ENCODE measurements around the gene TSPAN9. TPM values are rescaled to one million over a fixed set of nuclear protein-coding genes. Genes with fewer than 3 reads are reported as not detected.
A peak's percentile ranks its signal among the peaks of the same experiment; 100 is the strongest.

The TSPAN9 gene
- total RNA-seq, 1 donor from 2014 or later, result 7.8 TPM

- Histone ChIP-seq H3K9ac (no peak overlapping the region), H3K9me3 (ENCODE audit: low read depth) (no peaks in the 10 kb centered on the region), H3K4me2 (no peak overlapping the region), H3K27me3 (no peaks in the 10 kb centered on the region), H3K79me2 (ENCODE audit: low read depth) (no peaks in the 10 kb centered on the region), H4K20me1 (ENCODE audit: low read depth) (no peaks in the 10 kb centered on the region), H3K36me3 (no peaks in the 10 kb centered on the region), H3F3A (ENCODE audit: low read depth) (peaks cover 3% of the 10 kb centered on the region), H3K4me1 (peaks cover 10% of the 10 kb centered on the region), H3K27ac (no peak overlapping the region), H2AFZ (replicated peaks) (no peak overlapping the region), H3K4me3 (no peak overlapping the region)
- H3K9me3 Mint-ChIP-seq, result peaks cover 33% of the 10 kb centered on the region
- no peak overlapping the region for H3K4me3 Mint-ChIP-seq
- no peak for TF ChIP-seq EZH2phosphoT487 (IDR thresholded peaks at IDR 0.05)
- no peak for TF ChIP-seq CTCF (IDR thresholded peaks at IDR 0.05)
- TF ChIP-seq EZH2 (IDR thresholded peaks at IDR 0.05), result no peak
- H3K27ac Mint-ChIP-seq, result no peak overlapping the region
- H3K4me1 Mint-ChIP-seq, result peaks cover 20% of the 10 kb centered on the region
- H3K27me3 Mint-ChIP-seq (ENCODE audit: insufficient read depth, low read depth), result peaks cover 13% of the 10 kb centered on the region
- H3K36me3 Mint-ChIP-seq, result peaks cover 24% of the 10 kb centered on the region
- no peak for DNase-seq (ENCODE audit: low spot score)
Measured at GRCh38 chr12:3099146-3099545, 22.0 kb downstream of the TSPAN9 start.

GRCh38 chr12:3101309-3102024, 24.3 kb downstream of the TSPAN9 start:
- H3K36me3 Mint-ChIP-seq, result peaks cover 20% of the 10 kb centered on the region
- no peak overlapping the region for H3K4me2 ChIP-seq

GRCh38 chr12:3102771-3103410, 25.7 kb downstream of the TSPAN9 start:
- Histone ChIP-seq H3F3A (ENCODE audit: low read depth) (peaks cover 30% of the 10 kb centered on the region), H3K4me2 (no peak overlapping the region), H3K4me1 (peaks cover 29% of the 10 kb centered on the region), H3K27me3 (no peaks in the 10 kb centered on the region), H4K20me1 (ENCODE audit: low read depth) (no peaks in the 10 kb centered on the region), H3K9me3 (ENCODE audit: low read depth) (no peaks in the 10 kb centered on the region), H3K27ac (no peak overlapping the region), H3K4me3 (no peak overlapping the region), H3K9ac (no peak overlapping the region), H2AFZ (replicated peaks) (no peak overlapping the region), H3K79me2 (ENCODE audit: low read depth) (no peaks in the 10 kb centered on the region), H3K36me3 (no peaks in the 10 kb centered on the region)
- Mint-ChIP-seq H3K36me3 (peaks cover 12% of the 10 kb centered on the region), H3K27ac (peak overlapping the region; percentile 3), H3K4me3 (no peak overlapping the region), H3K27me3 (ENCODE audit: insufficient read depth, low read depth) (peaks cover 16% of the 10 kb centered on the region), H3K9me3 (peaks cover 19% of the 10 kb centered on the region), H3K4me1 (peaks cover 47% of the 10 kb centered on the region)
- DNase-seq (ENCODE audit: low spot score), result no peak
- TF ChIP-seq EZH2phosphoT487 (IDR thresholded peaks at IDR 0.05), result no peak
- no peak for TF ChIP-seq EZH2 (IDR thresholded peaks at IDR 0.05)
- no peak for TF ChIP-seq CTCF (IDR thresholded peaks at IDR 0.05)

More at GRCh38 chr12:3101309-3102024, 24.3 kb downstream of the TSPAN9 start:
- H3K4me1 ChIP-seq, result peaks cover 24% of the 10 kb centered on the region
- no peaks in the 10 kb centered on the region for H3K27me3 ChIP-seq
- H3K4me3 ChIP-seq, result no peak overlapping the region
- no peaks in the 10 kb centered on the region for H3K36me3 ChIP-seq
- H3K9me3 ChIP-seq (ENCODE audit: low read depth), result no peaks in the 10 kb centered on the region
- H4K20me1 ChIP-seq (ENCODE audit: low read depth), result no peaks in the 10 kb centered on the region
- Mint-ChIP-seq H3K4me3 (no peak overlapping the region), H3K4me1 (peaks cover 41% of the 10 kb centered on the region), H3K9me3 (peaks cover 28% of the 10 kb centered on the region), H3K27ac (no peak overlapping the region), H3K27me3 (ENCODE audit: insufficient read depth, low read depth) (peaks cover 19% of the 10 kb centered on the region)
- H3F3A ChIP-seq (ENCODE audit: low read depth), result peaks cover 26% of the 10 kb centered on the region
- H3K79me2 ChIP-seq (ENCODE audit: low read depth), result no peaks in the 10 kb centered on the region
- no peak overlapping the region for H3K27ac ChIP-seq
- no peak overlapping the region for H2AFZ ChIP-seq (replicated peaks)
- H3K9ac ChIP-seq, result no peak overlapping the region
- TF ChIP-seq EZH2 (IDR thresholded peaks at IDR 0.05) (no peak), EZH2phosphoT487 (IDR thresholded peaks at IDR 0.05) (no peak), CTCF (IDR thresholded peaks at IDR 0.05) (no peak)
- DNase-seq (ENCODE audit: low spot score), result peak; percentile 24
